Measurements from ENCODE around the gene PIGK. TPM values are rescaled to one million over a fixed set of nuclear protein-coding genes. Genes with fewer than 3 reads are reported as not detected.

The PIGK gene
- total and polyA plus RNA-seq, 2 of the 4 experiments (the other 2 are of a cell fraction): 15.6 to 21.2 TPM

GRCh38 chr1:77047575-77047974, 171.7 kb downstream of the PIGK start:
- no peak overlapping the region for H3K4ac ChIP-seq (ENCODE audit: low read depth, low read length)
- no peak overlapping the region for H2BK20ac ChIP-seq (ENCODE audit: low read depth, low read length)
- no peak overlapping the region for H3K18ac ChIP-seq (ENCODE audit: low read depth, low read length)
- no peak overlapping the region for H3K23ac ChIP-seq (ENCODE audit: low read depth, low read length)
- H3K4me3 ChIP-seq (ENCODE audit: insufficient read depth, low read depth, low read length): no peak overlapping the region
- H2BK5ac ChIP-seq (ENCODE audit: low read depth, low read length, poor library complexity, severe bottlenecking): no peak overlapping the region
- no peaks in the 10 kb centered on the region for H3K4me1 ChIP-seq (ENCODE audit: control insufficient read depth, insufficient read depth, low read length)
- no peak overlapping the region for H4K91ac ChIP-seq (ENCODE audit: insufficient read depth, low read depth, low read length)
- H3K9me3 ChIP-seq (ENCODE audit: control insufficient read depth, insufficient read depth, low read length): no peaks in the 10 kb centered on the region
- H3K56ac ChIP-seq (ENCODE audit: extremely low read depth, insufficient read depth, low read length): no peak overlapping the region
- no peak overlapping the region for H3K14ac ChIP-seq (replicated peaks; ENCODE audit: low read depth, low read length)
- no peaks in the 10 kb centered on the region for H3K36me3 ChIP-seq (ENCODE audit: control insufficient read depth, insufficient read depth, low read length)
- in situ Hi-C loops (cut with MboI; ENCODE audit: low sequenced_read_pairs): no loop called here
- no peaks in the 10 kb centered on the region for H4K20me1 ChIP-seq (ENCODE audit: insufficient read depth, low read length)
- no peak overlapping the region for H2AFZ ChIP-seq (replicated peaks; ENCODE audit: low read length, poor library complexity)
- peaks cover 3% of the 10 kb centered on the region for H3K27me3 ChIP-seq (ENCODE audit: control insufficient read depth, insufficient read depth, low read length)
- CTCF ChIA-PET: no interaction called here
- intact Hi-C loops (cut with micrococcal nuclease): no loop called here
- no peak overlapping the region for H2BK120ac ChIP-seq (ENCODE audit: low read depth, low read length)
- no peak overlapping the region for H2AK9ac ChIP-seq (replicated peaks; ENCODE audit: low read depth, low read length, poor library complexity)
- dilution Hi-C loops (cut with HindIII; ENCODE audit: low sequenced_read_pairs, unreplicated experiment): no loop called here
- TF ChIP-seq SMC3 (IDR thresholded peaks at IDR 0.05; ENCODE audit: low read depth, low read length) (no peak), BHLHE40 (IDR thresholded peaks at IDR 0.05; ENCODE audit: low read depth, low read length) (no peak), MAFK (IDR thresholded peaks at IDR 0.05; ENCODE audit: low read depth, low read length) (no peak), RAD21 (IDR thresholded peaks at IDR 0.05; ENCODE audit: low read length) (no peak), MXI1 (IDR thresholded peaks at IDR 0.05; ENCODE audit: borderline replicate concordance, low read depth, low read length) (no peak), FOS (IDR thresholded peaks at IDR 0.05; ENCODE audit: low read depth, low read length) (no peak), CTCF (conservative IDR thresholded peaks at IDR 0.05; ENCODE audit: low read depth, low read length) (no peak), RCOR1 (IDR thresholded peaks at IDR 0.05; ENCODE audit: insufficient replicate concordance, low read length) (no peak), NFE2L2 (IDR thresholded peaks at IDR 0.05; ENCODE audit: low read depth, low read length) (no peak), CHD1 (IDR thresholded peaks at IDR 0.05; ENCODE audit: low read depth, low read length) (no peak), USF2 (IDR thresholded peaks at IDR 0.05; ENCODE audit: low read depth, low read length) (no peak), MAZ (IDR thresholded peaks at IDR 0.05; ENCODE audit: borderline replicate concordance, low read depth, low read length) (no peak), CEBPB (IDR thresholded peaks at IDR 0.05; ENCODE audit: low read depth, low read length) (no peak), POLR2A (IDR thresholded peaks at IDR 0.05; ENCODE audit: low read depth, low read length) (no peak), ELK1 (IDR thresholded peaks at IDR 0.05; ENCODE audit: borderline replicate concordance, low read depth, low read length) (no peak), RFX5 (IDR thresholded peaks at IDR 0.05; ENCODE audit: low read depth, low read length) (no peak)
- DNase-seq (no peak), ATAC-seq (ENCODE audit: low read depth) (no peak)
- no TSS peak for BruUV-seq (replicated peaks)
- no CpG with 5 or more reads among the region's 1 CpG for WGBS, 2 experiments (ENCODE audit: extremely low coverage in 2 of 2, insufficient read length in 1 of 2)
- no peak overlapping the region for H4K8ac ChIP-seq (ENCODE audit: low read depth in 2 of 2, low read length in 2 of 2)
- H3K4me2 ChIP-seq (ENCODE audit: low read depth, low read length): no peak overlapping the region
- H2AK5ac ChIP-seq (ENCODE audit: low read depth, low read length): no peak overlapping the region
- H4K5ac ChIP-seq (ENCODE audit: low read depth, low read length): no peak overlapping the region
- no peaks in the 10 kb centered on the region for H3K79me1 ChIP-seq (ENCODE audit: low read depth in 1 of 2, low read length in 2 of 2)
- no peak overlapping the region for H3K27ac ChIP-seq (ENCODE audit: insufficient read depth, low read length)
- H3K9me1 ChIP-seq (ENCODE audit: insufficient read depth, low read length): no peaks in the 10 kb centered on the region
- no peak overlapping the region for H2BK15ac ChIP-seq (ENCODE audit: low read depth, low read length)
- H3K9ac ChIP-seq (ENCODE audit: low read depth, low read length): no peak overlapping the region
- POLR2A ChIA-PET (ENCODE audit: unreplicated experiment): no interaction called here

All from IMR-90 (cell line).